Endothelial cell (in vitro differentiated cells): ENCODE data around the gene EPHA7. TPM values are rescaled to one million over a fixed set of nuclear protein-coding genes. Genes with fewer than 3 reads are reported as not detected.

Experiments used
- DNase-seq: peaks from one replicate; pipeline ENCODE4 v3.0.0; 2021; ENCODE audit warnings: low spot score
- H3K27ac Mint-ChIP-seq: one replicate; pipeline ENCODE4 v1.8.0; 2021; ENCODE audit warnings: mixed read lengths, inconsistent platforms; ENCODE audit not compliant: unreplicated experiment
- H3K27me3 Mint-ChIP-seq: one replicate; pipeline ENCODE4 v1.8.0; 2021; ENCODE audit warnings: mild to moderate bottlenecking, moderate library complexity, mixed read lengths, inconsistent platforms; ENCODE audit not compliant: unreplicated experiment
- H3K36me3 Mint-ChIP-seq: one replicate; pipeline ENCODE4 v1.8.0; 2021; ENCODE audit warnings: mild to moderate bottlenecking, low read depth, mixed read lengths, inconsistent platforms; ENCODE audit not compliant: unreplicated experiment
- H3K4me1 Mint-ChIP-seq: one replicate; pipeline ENCODE4 v1.8.0; 2021; ENCODE audit warnings: mild to moderate bottlenecking, mixed read lengths, inconsistent platforms; ENCODE audit not compliant: unreplicated experiment
- H3K4me3 Mint-ChIP-seq: one replicate; pipeline ENCODE4 v1.8.0; 2021; ENCODE audit warnings: mild to moderate bottlenecking, mixed read lengths, inconsistent platforms; ENCODE audit not compliant: unreplicated experiment
- H3K9me3 Mint-ChIP-seq: one replicate; pipeline ENCODE4 v1.8.0; 2021; ENCODE audit warnings: mixed read lengths, inconsistent platforms; ENCODE audit not compliant: unreplicated experiment
- total RNA-seq: library from RNA; stranded (reverse); fragmentation: NEBNext Ultra II Directional; extraction: Animal tissue kit (Norgen Biotek cat#: 25700); gene quantifications from one replicate; pipeline ENCODE4 v1.2.1, GENCODE V29; 2021; ENCODE audit not compliant: unreplicated experiment
- TF ChIP-seq, protein P1 (sequence below): fragments of 200-600 bp; sonication (generic); IDR thresholded peaks from one replicate; pipeline ENCODE4 v1.5.0; 2021; ENCODE audit warnings: antibody characterized with exemption; ENCODE audit not compliant: unreplicated experiment

EPHA7 gene
- total RNA-seq, 1 donor from 2014 or later: 12.1 TPM

- no peak overlapping the region for H3K4me3 Mint-ChIP-seq
- TF ChIP-seq, protein P1, sequence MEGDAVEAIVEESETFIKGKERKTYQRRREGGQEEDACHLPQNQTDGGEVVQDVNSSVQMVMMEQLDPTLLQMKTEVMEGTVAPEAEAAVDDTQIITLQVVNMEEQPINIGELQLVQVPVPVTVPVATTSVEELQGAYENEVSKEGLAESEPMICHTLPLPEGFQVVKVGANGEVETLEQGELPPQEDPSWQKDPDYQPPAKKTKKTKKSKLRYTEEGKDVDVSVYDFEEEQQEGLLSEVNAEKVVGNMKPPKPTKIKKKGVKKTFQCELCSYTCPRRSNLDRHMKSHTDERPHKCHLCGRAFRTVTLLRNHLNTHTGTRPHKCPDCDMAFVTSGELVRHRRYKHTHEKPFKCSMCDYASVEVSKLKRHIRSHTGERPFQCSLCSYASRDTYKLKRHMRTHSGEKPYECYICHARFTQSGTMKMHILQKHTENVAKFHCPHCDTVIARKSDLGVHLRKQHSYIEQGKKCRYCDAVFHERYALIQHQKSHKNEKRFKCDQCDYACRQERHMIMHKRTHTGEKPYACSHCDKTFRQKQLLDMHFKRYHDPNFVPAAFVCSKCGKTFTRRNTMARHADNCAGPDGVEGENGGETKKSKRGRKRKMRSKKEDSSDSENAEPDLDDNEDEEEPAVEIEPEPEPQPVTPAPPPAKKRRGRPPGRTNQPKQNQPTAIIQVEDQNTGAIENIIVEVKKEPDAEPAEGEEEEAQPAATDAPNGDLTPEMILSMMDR: no peak
- no peaks in the 10 kb centered on the region for H3K36me3 Mint-ChIP-seq
- no peaks in the 10 kb centered on the region for H3K9me3 Mint-ChIP-seq
- peaks cover 3% of the 10 kb centered on the region for H3K4me1 Mint-ChIP-seq
- no peaks in the 10 kb centered on the region for H3K27me3 Mint-ChIP-seq
- no peak overlapping the region for H3K27ac Mint-ChIP-seq
- no peak for DNase-seq
Measured at GRCh38 chr6:93252930-93253329, 166.4 kb downstream of the EPHA7 start.

GRCh38 chr6:93248631-93249030 lies 170.7 kb downstream of the EPHA7 start:
- H3K4me3 Mint-ChIP-seq: no peak overlapping the region
- no peak overlapping the region for H3K27ac Mint-ChIP-seq
- no peaks in the 10 kb centered on the region for H3K36me3 Mint-ChIP-seq
- H3K4me1 Mint-ChIP-seq: peaks cover 3% of the 10 kb centered on the region
- TF ChIP-seq, protein P1: no peak
- no peak for DNase-seq
- no peaks in the 10 kb centered on the region for H3K9me3 Mint-ChIP-seq
- H3K27me3 Mint-ChIP-seq: no peaks in the 10 kb centered on the region

DNA sequence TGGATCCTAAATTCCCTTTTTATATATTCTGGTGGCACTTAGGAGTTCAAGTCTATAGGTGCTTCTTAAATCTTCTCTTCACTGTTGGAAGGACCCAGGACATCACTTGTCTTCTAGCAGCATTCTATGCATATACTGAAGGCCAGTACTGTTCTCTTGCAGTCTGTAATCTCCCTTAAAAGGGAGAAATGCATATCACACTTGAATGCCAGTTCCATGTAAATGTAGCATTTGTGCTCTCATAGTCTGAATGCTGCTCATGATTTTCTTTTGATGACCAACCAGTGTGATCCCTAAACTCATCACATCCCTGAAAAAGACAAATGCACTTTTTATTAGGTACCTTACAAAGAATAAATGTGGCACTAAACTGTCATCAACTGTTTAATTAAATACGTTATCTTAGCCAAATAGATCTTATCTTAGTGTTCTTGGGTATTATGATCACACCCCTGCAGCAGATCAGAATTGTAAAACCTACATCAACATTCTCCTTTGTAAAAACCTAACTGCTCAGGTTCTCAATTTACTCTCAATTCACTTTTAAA lies 176.1 kb downstream of the EPHA7 start:
- no peaks in the 10 kb centered on the region for H3K27me3 Mint-ChIP-seq
- no peaks in the 10 kb centered on the region for H3K9me3 Mint-ChIP-seq
- TF ChIP-seq, protein P1: no peak
- no peaks in the 10 kb centered on the region for H3K36me3 Mint-ChIP-seq
- H3K27ac Mint-ChIP-seq: no peak overlapping the region
- no peak overlapping the region for H3K4me3 Mint-ChIP-seq
- H3K4me1 Mint-ChIP-seq: no peaks in the 10 kb centered on the region
- DNase-seq: no peak

GRCh38 chr6:93242049-93242448 lies 177.3 kb downstream of the EPHA7 start:
- Mint-ChIP-seq H3K36me3 (no peaks in the 10 kb centered on the region), H3K9me3 (no peaks in the 10 kb centered on the region), H3K4me3 (no peak overlapping the region), H3K27ac (no peak overlapping the region), H3K27me3 (no peaks in the 10 kb centered on the region), H3K4me1 (no peaks in the 10 kb centered on the region)
- no peak for DNase-seq
- TF ChIP-seq, protein P1: no peak

DNA sequence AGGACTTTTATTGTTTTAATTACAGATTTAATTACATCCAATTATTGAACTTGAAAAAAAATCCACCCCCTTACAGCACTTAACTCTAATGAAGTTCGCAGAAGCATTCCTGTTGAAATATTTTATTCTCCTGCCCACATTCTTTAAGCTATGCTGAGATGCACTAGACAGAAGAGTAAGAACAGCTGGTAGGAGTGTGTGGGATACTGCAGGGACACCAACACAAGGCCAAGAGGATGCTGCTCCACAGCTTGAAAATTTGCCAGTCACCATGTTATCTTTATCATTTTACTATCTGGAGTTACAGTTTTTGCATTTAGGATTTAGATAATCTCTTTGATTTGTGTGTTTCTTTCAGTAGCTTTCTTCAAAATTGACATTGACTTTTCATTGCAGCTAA lies 180.7 kb downstream of the EPHA7 start:
- TF ChIP-seq, protein P1: no peak
- H3K4me3 Mint-ChIP-seq: no peak overlapping the region
- no peaks in the 10 kb centered on the region for H3K9me3 Mint-ChIP-seq
- no peak for DNase-seq
- no peak overlapping the region for H3K27ac Mint-ChIP-seq
- no peaks in the 10 kb centered on the region for H3K36me3 Mint-ChIP-seq
- H3K27me3 Mint-ChIP-seq: no peaks in the 10 kb centered on the region
- no peaks in the 10 kb centered on the region for H3K4me1 Mint-ChIP-seq
